HCT116 (cell line): ENCODE measurements around the gene BEST4. TPM values are rescaled to one million over a fixed set of nuclear protein-coding genes. Genes with fewer than 3 reads are reported as not detected.

Experiments used
- ATAC-seq: fragments of 200-7000 bp; cut with Tn5 transposase; 2 replicates; pipeline ENCODE4 v1.9.1; 2020; ENCODE audit warnings: mild to moderate bottlenecking, moderate library complexity
- BruUV-seq: library from RNA; stranded (reverse); fragments of 400-500 nt; replicated peaks from 2 replicates; lab custom pipeline; 2021; lab: Mats Ljungman, UMichigan
- CTCF ChIA-PET: fragments of 300-600 bp; sonication (Branson Sonifier 250); formaldehyde crosslinking; loops from one replicate; lab custom pipeline; 2021; ENCODE audit warnings: antibody characterized with exemption; lab: Charles Lee
- POLR2A ChIA-PET: fragments of 300-600, 350-600 bp; sonication (Branson Sonifier 250); formaldehyde crosslinking; loops from one replicate; lab custom pipeline; 2021; ENCODE audit warnings: antibody characterized with exemption; lab: Charles Lee
- RAD21 ChIA-PET, 2 experiments: fragments of 300-600 bp; sonication (Branson Sonifier 250); formaldehyde crosslinking; loops; one replicate each; lab custom pipeline; 2023; ENCODE audit warnings: low total read pairs in 2 of 2; ENCODE audit not compliant: uncharacterized antibody in 2 of 2, unreplicated experiment in 2 of 2, low non-redundant PET in 1 of 2; lab: Charles Lee
- DNase-seq: peaks from one replicate; pipeline ENCODE4 v3.0.0-alpha.2; 2010; ENCODE audit warnings: low read depth, low spot score
- H2AFZ ChIP-seq: fragments of 200-600 bp; shearing (Covaris generic), sonication (generic); 2 replicates; pipeline ENCODE4 v1.6.1; 2017; ENCODE audit warnings: low read depth, mixed run types, mixed read lengths, antibody characterized with exemption, low read length; ENCODE audit not compliant: poor library complexity, severe bottlenecking
- H3K27ac ChIP-seq: 2 replicates; pipeline ENCODE4 v1.5.1; 2012; ENCODE audit warnings: low read depth, low read length
- H3K27me3 ChIP-seq: fragments of 200-600 bp; sonication (generic); 2 replicates; pipeline ENCODE4 v1.6.1; 2016; ENCODE audit warnings: mixed run types, low read length, mixed read lengths; ENCODE audit not compliant: insufficient read depth
- H3K36me3 ChIP-seq, 2 experiments: fragments of 200-500 bp in 1 of 2; fragments of 200-600 bp in 1 of 2; sonication (Bioruptor generic) in 1 of 2; sonication (generic) in 1 of 2; 2 replicates each; pipeline versions ENCODE4 v1.5.1 to v1.6.1; 2014 to 2016; ENCODE audit warnings: low read length in 2 of 2, inconsistent platforms in 1 of 2, mixed read lengths in 1 of 2, mixed run types in 1 of 2; ENCODE audit not compliant: insufficient read depth in 2 of 2, control insufficient read depth in 1 of 2
- H3K4me1 ChIP-seq, 2 experiments: fragments of 200-600 bp in 1 of 2; sonication (generic) in 1 of 2; 2 replicates each; pipeline versions ENCODE4 v1.5.1 to v1.6.1; 2012 to 2017; ENCODE audit warnings: low read length in 2 of 2, inconsistent platforms in 1 of 2, mild to moderate bottlenecking in 1 of 2, mixed read lengths in 1 of 2, mixed run types in 1 of 2, moderate library complexity in 1 of 2; ENCODE audit not compliant: insufficient read depth in 2 of 2, control insufficient read depth in 1 of 2
- H3K4me2 ChIP-seq: fragments of 200-600 bp; sonication (generic); 2 replicates; pipeline ENCODE4 v1.6.1; 2017; ENCODE audit warnings: mixed run types, low read length, mixed read lengths
- H3K4me3 ChIP-seq, 2 experiments: fragments of 200-600 bp in 1 of 2; sonication (generic) in 1 of 2; replicated peaks in 1 of 2; 2 replicates each; pipeline ENCODE4 v1.5.1; 2011 to 2016; ENCODE audit warnings: low read length in 2 of 2, control low read depth in 1 of 2, low read depth in 1 of 2, mild to moderate bottlenecking in 1 of 2, mixed read lengths in 1 of 2, mixed run types in 1 of 2
- H3K79me2 ChIP-seq: fragments of 200-600 bp; sonication (generic); 2 replicates; pipeline ENCODE4 v1.6.1; 2017; ENCODE audit warnings: mild to moderate bottlenecking, mixed run types, low read length, moderate library complexity, mixed read lengths; ENCODE audit not compliant: insufficient read depth
- H3K9ac ChIP-seq: fragments of 200-600 bp; sonication (generic); 2 replicates; pipeline ENCODE4 v1.6.1; 2016; ENCODE audit warnings: low read length, mixed read lengths
- H3K9me2 ChIP-seq: fragments of 200-600 bp; sonication (generic), shearing (Covaris generic); 2 replicates; pipeline ENCODE4 v1.6.1; 2017; ENCODE audit warnings: mixed run types, mild to moderate bottlenecking, moderate library complexity; ENCODE audit not compliant: insufficient read depth
- H3K9me3 ChIP-seq, 2 experiments: fragments of 200-500 bp in 1 of 2; fragments of 200-600 bp in 1 of 2; sonication (Bioruptor generic) in 1 of 2; sonication (generic) in 1 of 2; 2 replicates each; pipeline ENCODE4 v1.6.1; 2014 to 2017; ENCODE audit warnings: low read length in 2 of 2, mixed read lengths in 2 of 2, inconsistent platforms in 1 of 2, low read depth in 1 of 2, mild to moderate bottlenecking in 1 of 2, mixed run types in 1 of 2, moderate library complexity in 1 of 2; ENCODE audit not compliant: control insufficient read depth in 1 of 2, insufficient read depth in 1 of 2
- H4K20me1 ChIP-seq: fragments of 200-600 bp; sonication (generic), shearing (Covaris generic); 2 replicates; pipeline ENCODE4 v1.6.1; 2017; ENCODE audit warnings: mixed run types, mild to moderate bottlenecking, moderate library complexity; ENCODE audit not compliant: insufficient read depth
- EGR1 ChIP-seq: IDR thresholded peaks from 2 replicates; pipeline ENCODE4 v1.6.1; 2012; ENCODE audit warnings: low read depth
- EZH2 ChIP-seq: fragments of 200-600 bp; sonication (generic); IDR thresholded peaks from 2 replicates; pipeline ENCODE4 v1.6.1; 2017; ENCODE audit warnings: antibody characterized with exemption, mixed run types
- EZH2phosphoT487 ChIP-seq: fragments of 200-600 bp; IDR thresholded peaks from 2 replicates; pipeline ENCODE4 v1.6.1; 2018; ENCODE audit warnings: antibody characterized with exemption, borderline replicate concordance
- FOSL1 ChIP-seq: IDR thresholded peaks from 2 replicates; pipeline ENCODE4 v1.6.1; 2012; ENCODE audit warnings: low read depth
- JUND ChIP-seq: IDR thresholded peaks from 2 replicates; pipeline ENCODE4 v1.6.1; 2012
- MAX ChIP-seq: IDR thresholded peaks from 2 replicates; pipeline ENCODE4 v1.6.1; 2012
- RAD21 ChIP-seq: IDR thresholded peaks from 2 replicates; pipeline ENCODE4 v1.6.1; 2012; ENCODE audit warnings: low read depth, mild to moderate bottlenecking
- SP1 ChIP-seq: IDR thresholded peaks from 2 replicates; pipeline ENCODE4 v1.6.1; 2012; ENCODE audit warnings: low read depth
- SRF ChIP-seq: IDR thresholded peaks from 2 replicates; pipeline ENCODE4 v1.6.1; 2012; ENCODE audit warnings: low read depth
- TCF7L2 ChIP-seq: IDR thresholded peaks from 2 replicates; pipeline ENCODE4 v1.7.0; 2011; ENCODE audit warnings: borderline replicate concordance, inconsistent platforms; ENCODE audit not compliant: insufficient read depth, insufficient read length; ENCODE audit errors: extremely low read depth
- ZFX ChIP-seq: fragments of 450-650 bp; IDR thresholded peaks from 2 replicates; pipeline ENCODE4 v1.6.1; 2017
- intact Hi-C: fragments of 100-400 bp; cut with micrococcal nuclease; formaldehyde crosslinking; loops from 2 replicates; pipeline ENCODE4 v1.10.0; 2022
- total RNA-seq: library from RNA; stranded (reverse); gene quantifications from one replicate; pipeline ENCODE4 v1.2.1, GENCODE V29; 2021; ENCODE audit not compliant: unreplicated experiment
- TF ChIP-seq, protein P1 (sequence below): IDR thresholded peaks from 2 replicates; pipeline ENCODE4 v1.6.1; 2012
- TF ChIP-seq, protein P2 (sequence below): IDR thresholded peaks from 2 replicates; pipeline ENCODE4 v1.6.1; 2011; ENCODE audit warnings: mild to moderate bottlenecking, low read length, moderate library complexity; ENCODE audit not compliant: insufficient replicate concordance; ENCODE audit errors: extremely low read depth

BEST4 gene
- total RNA-seq, 1 experiment from 2014 or later, result 0.52 TPM

DNA sequence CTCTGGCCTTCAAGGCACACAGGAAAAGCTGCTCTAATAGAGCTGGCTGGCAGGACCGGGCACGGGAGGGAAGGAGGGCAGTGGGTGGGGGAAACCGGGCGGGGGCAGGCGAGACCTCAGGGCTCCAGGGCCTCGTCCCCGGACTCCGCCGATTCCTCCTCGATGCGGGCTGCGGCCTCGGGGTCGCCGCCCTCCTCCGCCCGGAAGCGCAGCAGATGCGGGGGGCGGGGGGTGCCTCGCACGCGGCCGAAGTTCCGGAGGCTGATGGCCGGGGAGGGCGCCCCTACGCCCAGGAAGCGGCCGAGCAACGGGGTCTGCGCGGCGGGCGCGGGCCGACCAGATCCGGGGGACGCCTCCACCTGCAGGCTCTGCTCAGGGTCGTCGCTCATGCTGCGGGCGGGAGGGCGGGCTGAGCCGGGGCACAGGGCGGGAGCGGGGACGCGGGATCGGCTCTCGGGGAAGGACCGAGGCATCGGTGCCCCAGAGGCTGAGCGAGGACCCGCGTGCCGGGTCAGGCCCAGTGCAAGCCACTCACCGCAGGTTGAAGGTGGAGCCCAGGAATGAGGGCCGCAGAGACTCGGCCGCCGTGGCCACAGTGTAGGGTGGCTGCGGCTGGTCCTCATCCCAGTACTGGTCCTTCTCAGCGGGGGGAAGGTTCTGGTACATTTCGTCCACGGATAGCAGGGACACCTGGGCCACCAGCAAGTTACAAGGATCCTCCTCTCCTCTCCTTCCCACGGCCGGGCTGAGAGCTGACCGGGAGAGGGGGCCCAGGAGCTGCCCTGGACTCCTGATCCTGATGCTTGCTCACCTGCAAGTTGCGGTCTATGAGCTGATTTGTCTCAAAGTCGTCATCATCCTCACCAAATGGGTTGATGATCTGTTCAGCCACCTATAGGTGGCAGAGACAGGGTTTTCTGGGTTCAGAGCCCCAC, 3.6 kb downstream of the BEST4 start:
- no peak overlapping the region for H3K4me3 ChIP-seq
- BruUV-seq, result no TSS peak
- H3K9ac ChIP-seq, result no peak overlapping the region
- H3K9me3 ChIP-seq, result no peaks in the 10 kb centered on the region
- H3K4me1 ChIP-seq, result peaks cover 6 to 24% of the 10 kb centered on the region in 2 experiments
- H3K36me3 ChIP-seq, result peaks cover 4 to 12% of the 10 kb centered on the region in 2 experiments; a peak in 1 of 4 replicates
- ChIA-PET RAD21 (no interaction called here), POLR2A (interaction anchor here (1.3 to 3.7 kb wide), 5 partner anchors 9 to 54 kb away, joined by 3 to 16 read pairs (median 6); partner anchors contain the start of genes RNU5D-1 and RPS8), CTCF (no interaction called here)
- H4K20me1 ChIP-seq, result no peaks in the 10 kb centered on the region; the same call in 1 of the 2 replicates
- no peaks in the 10 kb centered on the region for H3K9me2 ChIP-seq
- no peak overlapping the region for H2AFZ ChIP-seq
- no peak for ATAC-seq
- H3K27me3 ChIP-seq, result no peaks in the 10 kb centered on the region
- TF ChIP-seq, protein P1, sequence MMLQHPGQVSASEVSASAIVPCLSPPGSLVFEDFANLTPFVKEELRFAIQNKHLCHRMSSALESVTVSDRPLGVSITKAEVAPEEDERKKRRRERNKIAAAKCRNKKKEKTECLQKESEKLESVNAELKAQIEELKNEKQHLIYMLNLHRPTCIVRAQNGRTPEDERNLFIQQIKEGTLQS, result no peak
- intact Hi-C loops, result loop anchor here (5.0 kb wide), 1 partner anchor 788 kb away; no protein-coding TSS in a partner anchor
- H3K79me2 ChIP-seq, result no peaks in the 10 kb centered on the region
- no peak overlapping the region for H3K4me2 ChIP-seq
- no peak for DNase-seq
- H3K27ac ChIP-seq, result no peak overlapping the region

DNA sequence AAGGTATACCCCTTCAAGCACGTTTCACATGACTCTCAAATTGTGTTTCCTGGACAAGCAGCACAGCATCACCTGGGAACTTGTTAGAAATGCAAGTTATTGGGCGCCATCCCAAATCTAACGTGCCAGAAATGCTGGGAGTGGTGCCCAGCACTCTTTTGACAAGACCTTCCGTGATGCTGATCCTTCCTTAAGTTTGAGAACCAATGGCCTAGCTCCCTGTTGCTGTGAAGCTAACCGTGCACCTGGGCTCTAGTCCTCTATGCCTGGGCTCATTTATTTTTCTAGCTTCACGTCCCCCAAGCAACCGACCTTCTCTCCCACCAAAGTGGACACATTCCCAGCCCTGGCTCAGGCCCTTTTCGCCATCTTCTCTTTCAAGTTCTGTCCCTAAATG, 4.3 kb downstream of the BEST4 start:
- CTCF ChIA-PET, result interaction anchor here (1.1 kb wide), 1 partner anchor 16 kb away, joined by 3 read pairs; the partner anchor contains the start of gene PLK3
- no peaks in the 10 kb centered on the region for H3K9me2 ChIP-seq
- no peaks in the 10 kb centered on the region for H3K27me3 ChIP-seq
- H3K4me2 ChIP-seq, result no peak overlapping the region
- no TSS peak for BruUV-seq
- POLR2A ChIA-PET, result interaction anchor here (1.1 to 3.7 kb wide), 5 partner anchors 8 to 53 kb away, joined by 3 to 16 read pairs (median 6); partner anchors contain the start of genes RNU5D-1 and RPS8
- DNase-seq, result no peak
- TF ChIP-seq, protein P1, result no peak
- no peak for TF ChIP-seq RAD21
- TF ChIP-seq EZH2phosphoT487, result no peak
- no peak for TF ChIP-seq MAX
- TF ChIP-seq SP1, result no peak
- TF ChIP-seq EGR1, result no peak
- no peak for TF ChIP-seq JUND
- no peak for TF ChIP-seq SRF
- no peak for TF ChIP-seq ZFX
- TF ChIP-seq EZH2, result no peak
- TF ChIP-seq FOSL1, result no peak
- TF ChIP-seq, protein P2, sequence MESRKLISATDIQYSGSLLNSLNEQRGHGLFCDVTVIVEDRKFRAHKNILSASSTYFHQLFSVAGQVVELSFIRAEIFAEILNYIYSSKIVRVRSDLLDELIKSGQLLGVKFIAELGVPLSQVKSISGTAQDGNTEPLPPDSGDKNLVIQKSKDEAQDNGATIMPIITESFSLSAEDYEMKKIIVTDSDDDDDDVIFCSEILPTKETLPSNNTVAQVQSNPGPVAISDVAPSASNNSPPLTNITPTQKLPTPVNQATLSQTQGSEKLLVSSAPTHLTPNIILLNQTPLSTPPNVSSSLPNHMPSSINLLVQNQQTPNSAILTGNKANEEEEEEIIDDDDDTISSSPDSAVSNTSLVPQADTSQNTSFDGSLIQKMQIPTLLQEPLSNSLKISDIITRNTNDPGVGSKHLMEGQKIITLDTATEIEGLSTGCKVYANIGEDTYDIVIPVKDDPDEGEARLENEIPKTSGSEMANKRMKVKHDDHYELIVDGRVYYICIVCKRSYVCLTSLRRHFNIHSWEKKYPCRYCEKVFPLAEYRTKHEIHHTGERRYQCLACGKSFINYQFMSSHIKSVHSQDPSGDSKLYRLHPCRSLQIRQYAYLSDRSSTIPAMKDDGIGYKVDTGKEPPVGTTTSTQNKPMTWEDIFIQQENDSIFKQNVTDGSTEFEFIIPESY, result no peak
- TF ChIP-seq TCF7L2, result no peak
- TF ChIP-seq, all 23 proteins: peak for 0
- H2AFZ ChIP-seq, result no peak overlapping the region
- no peaks in the 10 kb centered on the region for H3K9me3 ChIP-seq
- peaks cover 6 to 24% of the 10 kb centered on the region in 2 experiments for H3K4me1 ChIP-seq
- no peak for ATAC-seq
- peaks cover 2% of the 10 kb centered on the region; the same call in 1 of the 2 replicates for H4K20me1 ChIP-seq
- H3K9ac ChIP-seq, result no peak overlapping the region
- peaks cover 9 to 19% of the 10 kb centered on the region in 2 experiments; a peak in 3 of 4 replicates for H3K36me3 ChIP-seq
- H3K4me3 ChIP-seq, result no peak overlapping the region
- intact Hi-C loops, result no loop called here
- H3K79me2 ChIP-seq, result peaks cover 3% of the 10 kb centered on the region; the same call in 1 of the 2 replicates
- RAD21 ChIA-PET, result no interaction called here
- no peak overlapping the region for H3K27ac ChIP-seq
